ENCODE measurements around the gene NF1.

NF1 gene

GRCh38 chr17:31411707-31412285 is 317.0 kb downstream of the NF1 start:
- no peak for DNase-seq (ENCODE audit: low read depth)

DNA sequence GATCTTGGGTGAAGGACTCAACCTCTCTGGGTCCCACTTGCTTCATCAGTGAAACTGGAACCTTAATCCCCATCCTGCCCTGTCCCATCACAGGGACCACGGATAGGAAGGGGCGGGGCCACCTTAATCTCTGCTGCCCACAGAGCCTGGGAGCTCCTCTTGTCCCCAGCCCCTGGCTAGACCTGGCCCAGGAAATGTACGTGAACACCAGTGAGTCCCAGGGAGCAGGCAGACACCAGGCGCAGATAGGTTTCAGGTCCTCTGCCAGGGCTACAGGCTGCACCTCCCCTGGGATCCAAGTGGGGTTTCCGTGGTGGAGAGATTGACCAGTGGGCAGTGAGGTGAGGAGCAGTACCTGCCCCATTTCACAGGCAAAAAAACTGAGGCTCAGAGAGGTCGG is 317.7 kb downstream of the NF1 start:
- DNase-seq (ENCODE audit: low read depth), result no peak

- DNase-seq (ENCODE audit: low read depth), result no peak
These were observed 318.5 kb downstream of the NF1 start for GRCh38 chr17:31413081-31413799.

DNA sequence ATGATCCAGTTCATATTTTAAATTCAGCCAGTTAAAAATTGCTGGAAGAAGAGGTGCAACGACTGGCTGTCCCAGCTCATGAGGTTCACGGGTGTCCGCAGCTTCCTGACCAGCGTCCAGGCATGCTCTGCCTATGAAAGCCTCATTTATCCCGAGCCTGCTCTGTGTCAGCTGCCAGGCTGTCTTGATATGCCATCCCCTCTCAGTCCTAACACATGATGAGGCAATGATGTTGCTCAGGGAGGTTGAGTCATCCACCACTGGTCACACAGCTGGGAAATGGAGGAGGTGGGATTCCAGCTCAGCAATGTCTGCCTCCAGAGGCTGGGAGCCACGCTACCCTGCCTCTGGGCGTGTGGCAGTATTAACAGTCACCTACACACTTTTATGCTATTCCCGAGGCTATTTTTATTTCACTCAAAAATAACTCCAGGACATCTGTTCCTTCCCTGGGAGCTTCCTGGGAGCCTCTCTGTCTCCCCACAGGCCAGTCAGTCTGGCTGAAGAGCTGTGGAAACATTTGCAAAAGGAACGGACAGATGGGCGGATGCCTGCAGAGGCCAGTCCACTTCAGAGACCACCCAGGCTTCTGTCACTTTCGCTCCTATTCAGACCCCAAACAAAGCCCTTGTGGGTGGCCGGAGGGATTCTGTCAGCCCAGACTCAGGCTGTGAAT is 319.2 kb downstream of the NF1 start:
- DNase-seq (ENCODE audit: low read depth), result no peak

- DNase-seq (ENCODE audit: low read depth), result no peak
These were observed 319.8 kb downstream of the NF1 start for GRCh38 chr17:31414550-31414918.

DNA sequence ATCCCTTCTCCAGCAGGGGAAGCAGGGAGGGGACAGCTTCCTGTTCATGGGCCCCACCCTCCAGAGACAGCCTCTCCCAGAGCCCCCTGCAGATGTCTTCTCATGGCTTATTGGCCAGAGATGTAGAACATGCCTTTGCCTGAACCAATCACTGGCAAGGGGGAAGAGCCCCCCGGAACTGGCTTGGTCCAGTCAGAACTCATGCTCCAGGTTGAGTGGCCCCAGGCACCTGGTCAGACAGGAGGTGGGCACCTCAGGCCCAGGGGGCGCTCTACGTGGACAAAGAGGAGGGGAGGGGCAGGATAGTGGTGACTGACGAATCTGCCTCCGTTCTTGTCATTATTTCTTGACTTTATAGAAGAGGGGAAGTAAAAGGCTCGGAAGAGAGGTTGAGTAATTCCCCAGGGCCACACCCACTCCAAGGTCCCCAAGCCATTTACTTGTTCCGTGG is 320.3 kb downstream of the NF1 start:
- DNase-seq (ENCODE audit: low read depth), result no peak

- DNase-seq (ENCODE audit: low read depth), result no peak
These were observed 321.1 kb downstream of the NF1 start for GRCh38 chr17:31415640-31416502.

DNA sequence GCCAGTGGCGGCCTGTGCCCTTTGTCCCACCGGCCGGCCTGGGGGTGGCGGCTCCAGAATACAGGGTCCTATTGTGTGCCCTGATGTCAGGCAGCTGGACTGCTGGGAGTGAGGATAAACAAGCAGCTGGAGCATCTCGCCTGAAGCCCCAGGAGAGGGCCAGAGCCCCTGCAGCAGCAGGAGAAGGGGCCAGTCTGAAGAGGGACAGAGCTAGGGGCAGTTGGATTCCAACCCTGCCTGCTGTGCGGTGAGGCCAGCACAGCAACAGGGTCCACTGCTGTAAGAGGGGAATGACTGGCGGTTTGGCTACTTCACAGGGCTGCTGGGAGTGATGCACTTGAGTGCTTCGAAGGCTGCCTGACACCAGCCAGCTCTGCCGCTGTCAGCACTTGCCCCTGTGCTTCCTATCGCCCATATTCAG is 321.7 kb downstream of the NF1 start:
- DNase-seq (ENCODE audit: low read depth), result no peak

DNA sequence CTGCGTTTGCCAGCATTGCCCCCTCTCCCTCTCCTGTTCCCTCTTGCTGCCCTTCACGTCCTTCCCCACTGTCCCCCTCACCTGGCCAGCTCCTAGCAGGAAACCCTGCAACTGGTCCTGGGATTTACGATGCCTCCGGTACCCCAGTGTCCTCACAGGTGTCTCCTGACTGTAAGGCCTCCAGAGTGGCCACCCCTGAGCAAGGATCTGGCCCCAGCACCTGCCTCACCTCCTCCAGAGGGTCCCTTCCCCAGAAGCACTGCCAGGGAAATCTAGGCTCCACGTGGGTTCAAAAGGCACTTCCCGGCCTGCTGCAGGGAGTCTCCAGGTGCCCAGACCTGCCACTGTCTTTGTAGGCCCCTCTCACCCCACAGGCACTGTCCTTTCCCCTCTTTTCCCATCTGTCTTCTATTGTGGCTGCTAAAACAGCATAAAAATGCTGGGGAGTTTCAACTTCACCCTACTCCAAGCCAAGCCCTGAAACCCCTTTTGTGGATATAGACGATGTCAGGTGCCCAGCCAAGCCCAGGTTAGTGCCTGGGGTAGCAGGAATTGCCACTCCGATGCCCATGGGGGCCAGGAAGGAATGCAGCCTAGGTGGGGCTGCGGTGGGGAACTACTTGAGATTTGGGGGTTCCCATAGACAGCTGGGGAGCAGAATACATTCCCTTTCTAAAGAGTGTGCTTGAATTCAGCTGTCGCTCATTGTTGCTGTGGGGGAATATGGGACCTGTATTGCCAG is 322.4 kb downstream of the NF1 start:
- no peak for DNase-seq (ENCODE audit: low read depth)

GRCh38 chr17:31418773-31419350 is 324.1 kb downstream of the NF1 start:
- DNase-seq (ENCODE audit: low read depth), result no peak

DNA sequence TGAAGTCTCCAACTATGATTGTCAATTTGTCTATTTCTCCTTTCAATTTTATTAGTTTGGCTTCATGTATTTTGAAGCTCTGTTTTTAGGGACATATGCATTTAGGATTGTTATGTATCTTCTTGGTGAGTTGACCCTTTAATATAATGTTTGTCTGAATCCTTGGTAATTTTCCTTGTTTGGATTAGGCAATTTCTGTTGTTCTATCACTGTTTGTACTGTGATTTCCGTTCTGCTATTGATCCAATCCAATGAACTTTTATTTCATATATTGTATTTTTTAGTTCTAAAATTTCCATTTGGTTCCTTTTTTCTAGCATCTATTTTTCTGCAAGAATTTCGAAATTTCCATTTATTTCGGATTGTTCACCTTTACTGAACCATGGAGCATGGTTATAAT is 327.7 kb downstream of the NF1 start:
- no peak for DNase-seq (ENCODE audit: low read depth)

GRCh38 chr17:31424944-31425281 is 330.1 kb downstream of the NF1 start:
- DNase-seq (ENCODE audit: low read depth), result no peak

DNA sequence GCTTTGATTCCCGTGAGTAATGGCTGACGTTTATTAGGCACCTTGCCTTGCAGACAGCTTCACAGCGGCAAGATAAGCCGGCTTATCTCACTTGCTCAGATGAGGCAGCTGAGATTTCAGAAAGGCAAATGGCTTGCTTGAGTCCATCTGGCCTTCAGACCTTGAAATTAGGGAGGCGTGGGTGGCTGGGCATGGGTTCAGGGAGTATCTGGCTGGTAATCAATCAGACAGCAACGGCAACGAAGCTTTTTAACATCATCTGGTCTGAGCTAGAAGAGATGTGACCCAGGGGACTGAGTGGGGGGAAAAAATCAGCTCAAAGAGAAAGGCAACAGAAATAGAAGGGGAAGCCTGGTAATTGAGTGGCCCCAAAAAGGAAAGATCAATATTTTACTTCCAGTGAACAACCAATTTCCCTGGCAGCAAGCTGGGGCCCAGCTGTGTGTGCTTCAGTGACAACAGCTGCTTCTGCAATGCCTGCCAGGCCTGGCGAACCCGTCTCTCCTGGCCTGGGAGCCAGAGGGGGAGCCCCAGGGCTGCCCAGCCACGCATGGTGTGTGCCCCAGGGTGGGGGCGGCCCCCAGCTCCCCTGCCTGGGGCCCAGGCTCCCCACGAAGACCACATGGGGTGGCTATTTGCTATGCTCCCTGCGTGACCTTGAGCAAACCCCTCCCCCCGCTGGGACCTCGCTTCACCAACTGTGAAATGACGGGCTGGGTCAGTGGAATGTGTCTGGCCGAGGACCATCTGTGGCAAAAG is 330.7 kb downstream of the NF1 start:
- DNase-seq (ENCODE audit: low read depth), result no peak

All from activated T-helper 1 cell treated with Interleukin-2 at 50 U/mL for 16 hours (primary cell).